SJCRH30 (cell line): ENCODE data around the gene MPEG1. TPM values are rescaled to one million over a fixed set of nuclear protein-coding genes. Genes with fewer than 3 reads are reported as not detected.

Experiments used
- DNase-seq, 2 experiments: peaks; one replicate each; pipeline ENCODE4 v3.0.0-alpha.2; 2015 to 2020
- H3K27ac ChIP-seq: fragments of 250-450 bp; sonication (Bioruptor Pico); 2 replicates; pipeline ENCODE4 v1.5.1; 2020; ENCODE audit warnings: mild to moderate bottlenecking, moderate library complexity
- H3K27me3 ChIP-seq: fragments of 250-450 bp; sonication (Bioruptor Pico); 2 replicates; pipeline ENCODE4 v1.5.1; 2020; ENCODE audit warnings: mild to moderate bottlenecking, moderate library complexity
- H3K36me3 ChIP-seq: fragments of 250-450 bp; sonication (Bioruptor Pico); 2 replicates; pipeline ENCODE4 v1.5.1; 2020; ENCODE audit warnings: mild to moderate bottlenecking, moderate library complexity
- H3K4me1 ChIP-seq: fragments of 250-450 bp; sonication (Bioruptor Pico); 2 replicates; pipeline ENCODE4 v1.5.1; 2020; ENCODE audit warnings: mild to moderate bottlenecking, moderate library complexity
- H3K4me3 ChIP-seq: fragments of 250-450 bp; sonication (Bioruptor Pico); 2 replicates; pipeline ENCODE4 v1.5.1; 2020; ENCODE audit warnings: mild to moderate bottlenecking, moderate library complexity
- H3K9me3 ChIP-seq: fragments of 250-450 bp; sonication (Bioruptor Pico); replicated peaks from 2 replicates; pipeline ENCODE4 v1.5.1; 2020; ENCODE audit warnings: mild to moderate bottlenecking, moderate library complexity
- total RNA-seq: library from RNA; depleted of rRNA; stranded (reverse); fragments of >200 nt; shearing (Covaris generic); gene quantifications from 2 replicates; pipeline ENCODE4 v1.2.3, GENCODE V29; 2014; rRNA removed

Gene MPEG1
- total RNA-seq, 1 experiment from 2014 or later, result not detected

DNA sequence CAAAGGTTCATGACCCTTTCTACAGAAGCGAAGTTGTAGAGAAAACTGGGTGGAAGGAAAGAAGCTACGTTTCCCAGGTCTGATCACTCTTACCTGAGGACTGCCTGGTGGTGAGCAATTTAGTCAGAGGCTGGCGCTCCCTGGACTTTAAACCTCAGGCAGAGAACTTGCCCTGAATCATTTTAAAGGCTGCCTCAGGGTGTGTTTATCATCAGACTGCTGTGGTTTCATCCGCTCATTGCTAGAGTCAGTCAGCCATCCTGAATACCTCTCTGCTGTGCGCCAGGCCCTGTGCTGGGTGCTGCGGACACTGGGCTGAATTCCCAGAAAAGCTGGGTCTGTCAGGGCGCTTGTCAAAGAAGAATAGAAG, 38.1 kb downstream of the MPEG1 start:
- Histone ChIP-seq H3K36me3 (peaks cover 22% of the 10 kb centered on the region; the same call in 1 of the 2 replicates), H3K4me3 (peak overlapping the region; percentile 74), H3K4me1 (peaks cover 18% of the 10 kb centered on the region), H3K27ac (peak overlapping the region; percentile 99), H3K27me3 (no peaks in the 10 kb centered on the region), H3K9me3 (0 out of 2 replicates have a peak, but pooled peaks cover 4% of the 10 kb centered on the region)
- peak; percentile 20 to 53 for DNase-seq

- peak overlapping the region; percentile 99 for H3K27ac ChIP-seq
- DNase-seq, result peak; percentile 85 to 93
Observed at GRCh38 chr11:59173964-59174663, 38.6 kb downstream of the MPEG1 start.

DNA sequence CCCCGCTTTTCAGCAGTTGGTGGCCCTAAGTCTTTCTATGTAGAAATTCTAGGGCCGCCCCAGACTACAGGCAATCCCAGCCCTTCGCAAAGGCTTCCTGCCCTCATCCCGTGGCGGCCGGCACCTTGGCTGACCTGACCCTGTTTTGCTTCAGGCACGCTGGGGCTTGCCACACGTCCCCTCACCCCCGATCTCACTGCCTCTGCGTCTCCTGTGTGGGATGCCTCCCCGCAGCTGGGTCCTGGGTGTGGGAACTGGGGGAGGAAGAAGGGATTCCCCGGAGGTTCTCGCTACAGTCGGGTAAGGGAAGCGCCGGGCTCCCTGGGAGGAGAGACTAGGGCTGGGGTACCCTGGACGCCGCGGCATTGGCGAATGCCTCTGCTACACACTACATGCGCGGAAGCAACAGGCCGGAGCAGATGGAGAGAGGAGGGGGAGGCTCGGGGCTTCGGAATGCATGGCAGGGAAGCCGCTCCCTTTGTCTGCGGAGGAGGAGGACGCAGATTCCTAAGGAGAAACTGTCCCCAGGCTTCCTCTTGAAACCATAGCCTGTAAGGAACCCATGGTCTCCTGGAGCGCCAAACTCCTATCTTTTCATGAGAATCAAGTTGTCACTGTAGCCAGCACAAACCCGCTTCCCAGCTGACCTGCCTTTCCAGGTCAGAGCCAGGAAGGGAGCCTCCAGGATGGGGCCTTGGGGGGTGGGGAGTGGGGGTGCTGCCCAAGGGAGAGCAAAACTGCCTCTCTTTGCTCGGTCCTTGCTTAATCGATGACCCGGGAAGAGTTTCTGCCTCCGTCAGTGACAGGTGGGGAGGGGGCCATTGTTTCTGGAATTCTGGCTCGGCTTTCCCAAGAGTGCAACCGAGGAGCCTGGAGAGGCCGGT, 39.4 kb downstream of the MPEG1 start:
- no peaks in the 10 kb centered on the region for H3K9me3 ChIP-seq
- H3K27me3 ChIP-seq, result no peaks in the 10 kb centered on the region
- H3K4me1 ChIP-seq, result peaks cover 18% of the 10 kb centered on the region
- peak; percentile 52 to 63 for DNase-seq
- peak overlapping the region; percentile 74 for H3K4me3 ChIP-seq
- peaks cover 11% of the 10 kb centered on the region; the same call in 1 of the 2 replicates for H3K36me3 ChIP-seq
- peak overlapping the region; percentile 99 for H3K27ac ChIP-seq

More at GRCh38 chr11:59173964-59174663, 38.6 kb downstream of the MPEG1 start:
- peak overlapping the region; percentile 74 for H3K4me3 ChIP-seq
- peaks cover 19% of the 10 kb centered on the region; the same call in 1 of the 2 replicates for H3K36me3 ChIP-seq
- H3K4me1 ChIP-seq, result peaks cover 18% of the 10 kb centered on the region
- 0 out of 2 replicates have a peak, but pooled peaks cover 4% of the 10 kb centered on the region for H3K9me3 ChIP-seq
- H3K27me3 ChIP-seq, result no peaks in the 10 kb centered on the region

GRCh38 chr11:59172345-59173079, 40.2 kb downstream of the MPEG1 start:
- Histone ChIP-seq H3K9me3 (no peaks in the 10 kb centered on the region), H3K4me3 (peak overlapping the region; percentile 74), H3K27ac (peak overlapping the region; percentile 99), H3K27me3 (no peaks in the 10 kb centered on the region), H3K4me1 (peaks cover 18% of the 10 kb centered on the region), H3K36me3 (peaks cover 4% of the 10 kb centered on the region; the same call in 1 of the 2 replicates)
- DNase-seq, result peak in 1 of 2 experiments; percentile 32

- Histone ChIP-seq H3K9me3 (no peaks in the 10 kb centered on the region), H3K4me1 (peaks cover 18% of the 10 kb centered on the region), H3K36me3 (peaks cover 3% of the 10 kb centered on the region; the same call in 1 of the 2 replicates), H3K4me3 (peak within 1 kb of the TSS; percentile 74), H3K27me3 (no peaks in the 10 kb centered on the region), H3K27ac (peak within 1 kb of the TSS; percentile 99)
- DNase-seq, result peak; percentile 93
Observed at GRCh38 chr11:59171508-59172322, 41.0 kb downstream of the MPEG1 start, which contains the start of gene DTX4. TSS of gene DTX4 (plus strand) at chr11:59172132. CDS start at chr11:59172596, 464 bp downstream.

DNA sequence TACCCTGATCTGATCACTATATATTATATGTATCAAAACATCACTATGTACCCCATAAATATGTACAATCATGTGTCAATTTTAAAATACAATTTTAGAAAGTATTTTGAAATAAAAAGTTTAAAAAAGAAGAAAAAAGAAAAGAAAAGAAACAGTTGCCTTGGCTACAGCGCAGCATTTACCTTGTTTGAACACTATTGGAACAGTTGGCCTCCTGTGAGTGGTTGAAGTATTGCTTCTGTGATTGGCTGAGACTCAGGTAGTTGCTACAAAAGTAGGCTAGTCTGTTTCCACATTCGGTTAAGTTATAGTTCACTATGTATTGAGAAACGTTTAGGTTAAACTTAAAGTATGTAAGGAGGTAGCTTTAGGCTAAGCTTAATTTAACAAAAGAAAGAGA, 48.7 kb downstream of the MPEG1 start:
- no peak overlapping the region for H3K27ac ChIP-seq
- H3K4me1 ChIP-seq, result no peaks in the 10 kb centered on the region
- H3K36me3 ChIP-seq, result no peaks in the 10 kb centered on the region
- H3K27me3 ChIP-seq, result no peaks in the 10 kb centered on the region
- no peak for DNase-seq
- no peak overlapping the region for H3K4me3 ChIP-seq
- no peaks in the 10 kb centered on the region for H3K9me3 ChIP-seq

Other genes with a start within 250 kb of the MPEG1 start
- 0.24 and 0.28 TPM in 2 replicates for gene GLYATL1B, start 126.6 kb downstream of the MPEG1 start, total RNA-seq
- gene FAM111B, start 105.7 kb downstream of the MPEG1 start, total RNA-seq, result 58.3 and 69.9 TPM in 2 replicates
- gene FAM111A, start 70.1 kb downstream of the MPEG1 start, total RNA-seq, result 19.8 and 25.5 TPM in 2 replicates
- 26.3 and 26.7 TPM in 2 replicates for gene DTX4, start 40.8 kb downstream of the MPEG1 start, total RNA-seq
- not detected in 2 replicates for gene OR5AN1, start 146.0 kb upstream of the MPEG1 start, total RNA-seq
- gene OR5A2, start 213.5 kb upstream of the MPEG1 start, total RNA-seq, result not detected in 2 replicates
- gene OR5A1, start 223.5 kb upstream of the MPEG1 start, total RNA-seq, result not detected in 2 replicates
- gene OR4D6, start 244.0 kb upstream of the MPEG1 start, total RNA-seq, result not detected in 2 replicates